Neural cell (in vitro differentiated cells): Measurements from ENCODE around the gene TM2D3. TPM values are rescaled to one million over a fixed set of nuclear protein-coding genes. Genes with fewer than 3 reads are reported as not detected.

ENCODE experiments used
- H2AFZ ChIP-seq: fragments of 200-600, 300-800 bp; sonication (generic), shearing (Covaris generic); 2 replicates; pipeline ENCODE4 v1.6.0; 2014; ENCODE audit warnings: low read depth, mild to moderate bottlenecking, antibody characterized with exemption, low read length, moderate library complexity
- H3F3A ChIP-seq: fragments of 200-600 bp; shearing (Covaris generic); 2 replicates; pipeline ENCODE4 v1.6.1; 2016; ENCODE audit warnings: mild to moderate bottlenecking, moderate library complexity, mixed read lengths, antibody characterized with exemption, low read length; ENCODE audit not compliant: insufficient read depth, poor library complexity, severe bottlenecking
- H3K27ac ChIP-seq: fragments of 200-600, 300-800 bp; sonication (generic), shearing (Covaris generic); 2 replicates; pipeline ENCODE4 v1.5.1; 2014; ENCODE audit warnings: mild to moderate bottlenecking, low read length, moderate library complexity
- H3K27me3 ChIP-seq: fragments of 300-800, 200-600 bp; sonication (generic), shearing (Covaris generic); 2 replicates; pipeline ENCODE4 v1.6.0; 2014; ENCODE audit warnings: mild to moderate bottlenecking, low read depth, low read length, moderate library complexity; ENCODE audit not compliant: insufficient read depth
- H3K36me3 ChIP-seq: fragments of 300-800, 200-600 bp; sonication (generic), shearing (Covaris generic); 2 replicates; pipeline ENCODE4 v1.5.1; 2014; ENCODE audit warnings: mild to moderate bottlenecking, antibody characterized with exemption, low read length, moderate library complexity; ENCODE audit not compliant: insufficient read depth
- H3K4me2 ChIP-seq: fragments of 300-800, 200-600 bp; sonication (generic), shearing (Covaris generic); 2 replicates; pipeline ENCODE4 v1.6.0; 2014; ENCODE audit warnings: mild to moderate bottlenecking, low read length
- H3K4me3 ChIP-seq: fragments of 300-800, 200-600 bp; sonication (generic), shearing (Covaris generic); 2 replicates; pipeline ENCODE4 v1.5.1; 2014; ENCODE audit warnings: mild to moderate bottlenecking, low read length, moderate library complexity
- H3K79me2 ChIP-seq: fragments of 200-600 bp; shearing (Covaris generic); replicated peaks from 2 replicates; pipeline ENCODE4 v1.6.0; 2014; ENCODE audit warnings: mild to moderate bottlenecking, low read length, moderate library complexity; ENCODE audit not compliant: insufficient read depth
- H3K9ac ChIP-seq: fragments of 300-800, 200-600 bp; sonication (generic), shearing (Covaris generic); 2 replicates; pipeline ENCODE4 v1.6.1; 2016; ENCODE audit warnings: mild to moderate bottlenecking, low read length, mixed read lengths
- H3K9me2 ChIP-seq: fragments of 200-600 bp; shearing (Covaris generic); 2 replicates; pipeline ENCODE4 v1.6.1; 2016; ENCODE audit warnings: mild to moderate bottlenecking, low read length, mixed read lengths; ENCODE audit not compliant: insufficient read depth
- H3K9me3 ChIP-seq: fragments of 200-600, 300-800 bp; sonication (generic), shearing (Covaris generic); 2 replicates; pipeline ENCODE4 v1.6.1; 2016; ENCODE audit warnings: mild to moderate bottlenecking, mixed run types, low read length, moderate library complexity, mixed read lengths
- H4K20me1 ChIP-seq: fragments of 200-600 bp; shearing (Covaris generic); 2 replicates; pipeline ENCODE4 v1.6.1; 2016; ENCODE audit warnings: mild to moderate bottlenecking, mixed run types; ENCODE audit not compliant: insufficient read depth
- EP300 ChIP-seq: fragments of 450-650 bp; conservative IDR thresholded peaks from 2 replicates; pipeline ENCODE4 v1.6.1; 2014; ENCODE audit warnings: antibody characterized with exemption, mild to moderate bottlenecking, moderate library complexity; ENCODE audit not compliant: poor library complexity, severe bottlenecking
- EZH2 ChIP-seq: fragments of 200-600, 300-800 bp; shearing (Covaris generic), sonication (generic); IDR thresholded peaks from 2 replicates; pipeline ENCODE4 v1.6.1; 2014; ENCODE audit warnings: antibody characterized with exemption, low read length, borderline replicate concordance, mild to moderate bottlenecking; ENCODE audit not compliant: insufficient read depth, poor library complexity, severe bottlenecking
- MXI1 ChIP-seq: fragments of 450-650 bp; conservative IDR thresholded peaks from 2 replicates; pipeline ENCODE4 v1.6.1; 2014; ENCODE audit warnings: antibody characterized with exemption, mild to moderate bottlenecking; ENCODE audit not compliant: poor library complexity, severe bottlenecking
- POLR2AphosphoS5 ChIP-seq: IDR thresholded peaks from 2 replicates; pipeline ENCODE4 v1.6.1; 2012
- RAD21 ChIP-seq: fragments of 450-650 bp; conservative IDR thresholded peaks from 2 replicates; pipeline ENCODE4 v1.6.1; 2014; ENCODE audit warnings: antibody characterized with exemption, mild to moderate bottlenecking, moderate library complexity
- SMC3 ChIP-seq: fragments of 450-650 bp; conservative IDR thresholded peaks from 2 replicates; pipeline ENCODE4 v1.6.1; 2014; ENCODE audit warnings: antibody characterized with exemption, mild to moderate bottlenecking, moderate library complexity; ENCODE audit not compliant: poor library complexity
- TAF1 ChIP-seq: IDR thresholded peaks from 2 replicates; pipeline ENCODE4 v1.6.1; 2012; ENCODE audit warnings: low read depth
- polyA plus RNA-seq: library from polyadenylated mRNA; depleted of rRNA; stranded (reverse); fragments of >200 nt; gene quantifications from 2 replicates; pipeline ENCODE4 v1.2.3, GENCODE V29; 2014
- TF ChIP-seq, protein P1 (sequence below): IDR thresholded peaks from 2 replicates; pipeline ENCODE4 v1.6.1; 2012; ENCODE audit warnings: borderline replicate concordance
- TF ChIP-seq, protein P2 (sequence below): fragments of 450-650 bp; IDR thresholded peaks from 2 replicates; pipeline ENCODE4 v1.5.1; 2014; ENCODE audit warnings: antibody characterized with exemption, mild to moderate bottlenecking, moderate library complexity; ENCODE audit not compliant: poor library complexity, severe bottlenecking

Gene TM2D3
- polyA plus RNA-seq, 1 donor from 2014 or later = 343 TPM

DNA sequence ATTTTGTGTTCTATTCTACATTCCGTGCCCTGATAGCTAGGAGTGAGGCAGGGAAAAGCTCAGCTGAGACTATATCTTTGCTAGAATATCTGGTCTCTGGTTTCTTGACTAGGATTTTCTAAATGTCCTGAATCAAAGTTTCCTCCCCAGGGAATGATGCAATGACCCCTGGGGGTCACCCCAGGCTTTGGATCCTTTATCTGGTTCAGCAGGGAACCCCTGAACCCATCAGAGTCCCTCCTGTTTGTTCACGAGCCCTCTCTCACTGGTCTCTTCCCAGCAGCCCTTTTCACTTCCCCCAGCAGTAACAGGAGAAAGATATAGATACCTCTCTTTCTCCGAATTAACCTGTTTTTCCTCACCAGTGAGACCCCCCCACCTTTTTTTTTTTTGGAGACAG is 14.3 kb downstream of the TM2D3 start:
- no peaks in the 10 kb centered on the region for H3F3A ChIP-seq
- H3K36me3 ChIP-seq = no peaks in the 10 kb centered on the region
- no peaks in the 10 kb centered on the region for H4K20me1 ChIP-seq
- no peaks in the 10 kb centered on the region for H3K9me3 ChIP-seq
- no peaks in the 10 kb centered on the region for H3K27me3 ChIP-seq
- TF ChIP-seq RAD21 = no peak
- no peak for TF ChIP-seq POLR2AphosphoS5
- no peak for TF ChIP-seq MXI1
- no peak for TF ChIP-seq SMC3
- TF ChIP-seq, protein P1, sequence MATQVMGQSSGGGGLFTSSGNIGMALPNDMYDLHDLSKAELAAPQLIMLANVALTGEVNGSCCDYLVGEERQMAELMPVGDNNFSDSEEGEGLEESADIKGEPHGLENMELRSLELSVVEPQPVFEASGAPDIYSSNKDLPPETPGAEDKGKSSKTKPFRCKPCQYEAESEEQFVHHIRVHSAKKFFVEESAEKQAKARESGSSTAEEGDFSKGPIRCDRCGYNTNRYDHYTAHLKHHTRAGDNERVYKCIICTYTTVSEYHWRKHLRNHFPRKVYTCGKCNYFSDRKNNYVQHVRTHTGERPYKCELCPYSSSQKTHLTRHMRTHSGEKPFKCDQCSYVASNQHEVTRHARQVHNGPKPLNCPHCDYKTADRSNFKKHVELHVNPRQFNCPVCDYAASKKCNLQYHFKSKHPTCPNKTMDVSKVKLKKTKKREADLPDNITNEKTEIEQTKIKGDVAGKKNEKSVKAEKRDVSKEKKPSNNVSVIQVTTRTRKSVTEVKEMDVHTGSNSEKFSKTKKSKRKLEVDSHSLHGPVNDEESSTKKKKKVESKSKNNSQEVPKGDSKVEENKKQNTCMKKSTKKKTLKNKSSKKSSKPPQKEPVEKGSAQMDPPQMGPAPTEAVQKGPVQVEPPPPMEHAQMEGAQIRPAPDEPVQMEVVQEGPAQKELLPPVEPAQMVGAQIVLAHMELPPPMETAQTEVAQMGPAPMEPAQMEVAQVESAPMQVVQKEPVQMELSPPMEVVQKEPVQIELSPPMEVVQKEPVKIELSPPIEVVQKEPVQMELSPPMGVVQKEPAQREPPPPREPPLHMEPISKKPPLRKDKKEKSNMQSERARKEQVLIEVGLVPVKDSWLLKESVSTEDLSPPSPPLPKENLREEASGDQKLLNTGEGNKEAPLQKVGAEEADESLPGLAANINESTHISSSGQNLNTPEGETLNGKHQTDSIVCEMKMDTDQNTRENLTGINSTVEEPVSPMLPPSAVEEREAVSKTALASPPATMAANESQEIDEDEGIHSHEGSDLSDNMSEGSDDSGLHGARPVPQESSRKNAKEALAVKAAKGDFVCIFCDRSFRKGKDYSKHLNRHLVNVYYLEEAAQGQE = no peak
- TF ChIP-seq, protein P2, sequence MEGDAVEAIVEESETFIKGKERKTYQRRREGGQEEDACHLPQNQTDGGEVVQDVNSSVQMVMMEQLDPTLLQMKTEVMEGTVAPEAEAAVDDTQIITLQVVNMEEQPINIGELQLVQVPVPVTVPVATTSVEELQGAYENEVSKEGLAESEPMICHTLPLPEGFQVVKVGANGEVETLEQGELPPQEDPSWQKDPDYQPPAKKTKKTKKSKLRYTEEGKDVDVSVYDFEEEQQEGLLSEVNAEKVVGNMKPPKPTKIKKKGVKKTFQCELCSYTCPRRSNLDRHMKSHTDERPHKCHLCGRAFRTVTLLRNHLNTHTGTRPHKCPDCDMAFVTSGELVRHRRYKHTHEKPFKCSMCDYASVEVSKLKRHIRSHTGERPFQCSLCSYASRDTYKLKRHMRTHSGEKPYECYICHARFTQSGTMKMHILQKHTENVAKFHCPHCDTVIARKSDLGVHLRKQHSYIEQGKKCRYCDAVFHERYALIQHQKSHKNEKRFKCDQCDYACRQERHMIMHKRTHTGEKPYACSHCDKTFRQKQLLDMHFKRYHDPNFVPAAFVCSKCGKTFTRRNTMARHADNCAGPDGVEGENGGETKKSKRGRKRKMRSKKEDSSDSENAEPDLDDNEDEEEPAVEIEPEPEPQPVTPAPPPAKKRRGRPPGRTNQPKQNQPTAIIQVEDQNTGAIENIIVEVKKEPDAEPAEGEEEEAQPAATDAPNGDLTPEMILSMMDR = no peak
- TF ChIP-seq EZH2 = no peak
- no peak for TF ChIP-seq EP300
- TF ChIP-seq TAF1 = no peak
- H3K4me3 ChIP-seq = no peak overlapping the region
- H3K9ac ChIP-seq = no peak overlapping the region
- peaks cover 5% of the 10 kb centered on the region for H3K79me2 ChIP-seq
- H3K27ac ChIP-seq = no peak overlapping the region
- H3K4me2 ChIP-seq = no peak overlapping the region
- no peak overlapping the region for H2AFZ ChIP-seq
- H3K9me2 ChIP-seq = no peaks in the 10 kb centered on the region

- Histone ChIP-seq H3K27me3 (no peaks in the 10 kb centered on the region), H3K9me2 (no peaks in the 10 kb centered on the region), H3F3A (no peaks in the 10 kb centered on the region), H3K36me3 (no peaks in the 10 kb centered on the region), H2AFZ (no peak overlapping the region), H3K9ac (no peak overlapping the region), H3K27ac (no peak overlapping the region), H4K20me1 (no peaks in the 10 kb centered on the region), H3K9me3 (no peaks in the 10 kb centered on the region), H3K4me3 (no peak overlapping the region), H3K4me2 (no peak overlapping the region), H3K79me2 (peaks cover 5% of the 10 kb centered on the region)
- TF ChIP-seq, protein P2 = no peak
- TF ChIP-seq EP300 (no peak), EZH2 (no peak), POLR2AphosphoS5 (no peak), SMC3 (no peak), MXI1 (no peak)
- TF ChIP-seq, protein P1 = no peak
Observed at GRCh38 chr15:101637516-101637915, 14.7 kb downstream of the TM2D3 start.
